ENCODE data around the gene CD93.

Gene CD93

DNA sequence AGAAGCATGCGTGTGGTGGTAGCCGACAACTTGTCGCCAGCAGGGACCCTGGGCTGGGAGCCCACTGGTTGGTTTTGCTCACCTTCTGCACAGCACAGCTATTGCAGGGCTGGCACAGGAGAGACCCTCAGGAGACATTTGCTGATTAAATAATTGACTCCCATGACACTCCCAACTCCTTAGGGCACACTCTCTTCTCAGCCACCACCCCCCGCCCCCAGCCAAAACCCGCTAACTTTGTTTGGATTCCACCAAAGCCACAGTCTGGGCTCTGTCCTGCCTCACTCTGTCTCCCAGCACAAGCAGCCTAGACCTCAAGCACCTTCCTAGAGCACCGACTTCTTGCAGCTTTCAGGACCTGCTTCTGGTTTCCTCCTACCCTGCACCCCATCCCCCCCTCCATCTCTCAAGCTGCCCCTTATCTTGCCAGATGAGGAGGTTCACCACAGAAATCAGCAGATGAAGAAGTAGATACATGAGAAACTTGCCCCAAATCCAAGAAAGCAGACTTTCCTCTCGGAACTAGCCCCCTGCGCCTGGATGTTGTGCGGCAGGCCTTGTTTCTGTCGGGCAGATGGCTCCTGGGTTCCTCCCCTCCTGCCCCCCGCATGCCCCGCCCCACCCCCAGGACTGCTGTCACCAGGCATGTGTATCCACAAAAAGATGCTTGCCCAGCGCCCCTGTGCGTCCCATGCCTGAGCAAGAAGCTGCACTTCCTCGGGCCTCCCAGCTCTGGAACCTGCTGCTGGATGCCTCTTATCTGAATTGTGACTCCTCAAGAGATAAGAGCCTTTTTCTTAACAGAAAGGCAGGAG lies 35.0 kb upstream of the CD93 start:
- DNase-seq (ENCODE audit: low read depth in 3 of 3), result no peak

DNA sequence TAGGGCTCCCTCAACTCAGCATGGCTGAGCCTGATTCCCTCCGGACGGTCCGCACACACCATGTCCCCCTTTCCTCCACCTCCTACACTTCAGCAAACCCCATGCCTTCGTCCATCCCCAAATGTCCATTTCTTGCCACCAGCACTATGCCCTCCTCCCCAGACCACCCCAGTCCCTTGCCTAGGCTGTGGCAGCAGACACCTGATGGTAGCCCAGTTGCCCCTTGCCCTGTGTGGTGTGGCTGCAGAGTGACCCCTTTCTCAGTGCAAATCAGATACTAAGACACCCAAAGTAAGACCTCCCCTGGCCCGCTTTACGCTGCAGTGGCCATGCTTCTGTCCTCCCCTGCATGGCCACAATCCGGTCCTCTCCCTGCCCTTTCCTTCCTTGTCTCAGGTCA lies 34.1 kb upstream of the CD93 start:
- no peak for DNase-seq (ENCODE audit: low read depth in 3 of 3)

DNA sequence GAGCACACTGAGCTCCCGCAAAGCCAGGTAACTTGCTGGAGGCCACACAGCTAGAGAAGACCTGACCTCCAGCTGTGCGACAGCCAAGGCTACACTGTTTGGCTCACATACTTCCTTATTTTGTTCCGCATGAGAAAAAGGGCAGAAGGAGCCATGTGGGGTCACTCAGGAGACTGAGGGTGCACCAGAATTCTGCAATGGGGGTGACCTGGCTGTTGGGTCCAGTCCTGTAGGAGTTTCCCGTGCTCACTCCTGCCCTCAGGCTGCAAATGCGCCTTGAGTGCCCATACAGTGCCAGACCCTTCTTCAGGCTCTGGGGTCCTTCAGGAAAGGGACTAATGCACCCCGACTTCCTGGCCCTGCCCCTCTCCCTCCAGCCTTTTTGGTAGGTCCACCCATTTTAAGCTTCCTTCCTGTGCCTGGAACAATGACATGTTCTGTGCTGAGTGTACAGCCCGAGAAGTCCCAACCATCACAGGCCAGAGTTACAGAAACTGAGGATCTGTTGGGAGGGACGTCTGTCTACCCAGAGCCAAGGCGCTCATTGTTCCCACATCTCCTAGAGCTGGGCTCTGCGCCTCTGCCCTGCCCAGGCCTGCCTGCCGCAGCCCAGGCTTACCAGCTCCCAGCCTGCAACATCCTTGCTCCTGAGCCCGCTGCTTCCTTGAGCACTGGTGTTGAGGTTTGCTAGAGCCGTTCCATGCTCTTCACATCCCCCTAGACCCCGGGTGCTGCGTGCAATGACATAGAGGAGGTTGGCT lies 33.5 kb upstream of the CD93 start:
- DNase-seq (ENCODE audit: low read depth in 3 of 3), result no peak

DNA sequence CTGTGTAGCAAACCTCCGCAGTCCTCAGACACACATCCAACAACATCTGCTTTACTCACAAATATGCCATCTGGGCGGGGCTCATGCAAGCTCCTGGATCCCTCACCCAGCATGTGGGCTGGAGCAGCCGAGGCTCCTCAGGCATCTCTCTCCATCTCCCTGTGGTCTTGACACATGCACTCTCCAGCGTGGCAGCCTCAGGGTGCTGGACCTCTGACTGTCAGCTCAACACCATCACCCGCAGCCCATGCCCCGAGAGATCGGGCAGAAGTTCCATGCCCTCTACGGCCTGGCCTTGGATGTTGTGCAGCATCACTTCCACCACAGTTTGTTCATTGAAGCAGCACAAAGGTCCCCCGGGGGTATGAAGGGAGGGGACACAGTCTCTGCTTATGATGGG lies 32.6 kb upstream of the CD93 start:
- no peak for DNase-seq (ENCODE audit: low read depth in 3 of 3)

DNA sequence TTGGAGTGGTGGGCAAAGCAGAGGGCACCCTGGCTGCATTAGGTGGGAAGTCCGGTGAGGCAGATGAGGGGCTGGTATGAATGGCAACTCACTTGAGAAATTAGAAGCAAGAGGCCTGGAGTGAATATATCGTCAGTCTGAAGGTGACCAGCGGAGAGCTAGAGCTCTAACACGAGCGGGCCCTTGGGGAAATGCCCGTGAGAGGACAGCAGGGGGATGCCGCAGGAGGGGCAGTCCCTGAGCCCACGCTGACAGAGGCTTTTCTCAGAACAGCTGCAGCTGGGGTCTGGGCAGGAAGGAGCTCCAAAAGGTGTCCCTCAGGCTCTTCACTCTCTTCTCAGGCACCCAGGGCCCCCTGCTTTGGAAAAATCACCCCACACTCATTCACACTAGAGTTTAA lies 32.0 kb upstream of the CD93 start:
- no peak for DNase-seq (ENCODE audit: low read depth in 3 of 3)

DNA sequence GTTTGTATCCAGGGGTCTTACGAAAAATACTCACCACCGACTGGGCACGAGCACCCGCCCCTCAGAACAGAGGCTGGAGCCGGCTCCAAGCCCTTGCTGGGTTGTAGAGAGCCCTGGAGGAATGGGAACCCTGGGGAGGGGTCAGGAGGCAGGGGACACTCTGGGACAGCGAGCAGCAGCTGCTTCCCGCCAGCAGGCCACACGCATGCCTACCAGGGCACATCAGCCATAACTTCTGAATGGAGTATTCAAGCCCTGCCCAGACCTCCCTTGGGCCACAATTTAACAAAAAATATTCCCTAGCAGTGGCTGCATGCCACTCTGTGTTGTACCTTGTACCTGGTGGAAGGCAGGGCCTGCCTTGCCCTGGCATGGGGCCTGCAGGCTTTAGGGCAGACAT lies 31.6 kb upstream of the CD93 start:
- no peak for DNase-seq (ENCODE audit: low read depth in 3 of 3)

DNA sequence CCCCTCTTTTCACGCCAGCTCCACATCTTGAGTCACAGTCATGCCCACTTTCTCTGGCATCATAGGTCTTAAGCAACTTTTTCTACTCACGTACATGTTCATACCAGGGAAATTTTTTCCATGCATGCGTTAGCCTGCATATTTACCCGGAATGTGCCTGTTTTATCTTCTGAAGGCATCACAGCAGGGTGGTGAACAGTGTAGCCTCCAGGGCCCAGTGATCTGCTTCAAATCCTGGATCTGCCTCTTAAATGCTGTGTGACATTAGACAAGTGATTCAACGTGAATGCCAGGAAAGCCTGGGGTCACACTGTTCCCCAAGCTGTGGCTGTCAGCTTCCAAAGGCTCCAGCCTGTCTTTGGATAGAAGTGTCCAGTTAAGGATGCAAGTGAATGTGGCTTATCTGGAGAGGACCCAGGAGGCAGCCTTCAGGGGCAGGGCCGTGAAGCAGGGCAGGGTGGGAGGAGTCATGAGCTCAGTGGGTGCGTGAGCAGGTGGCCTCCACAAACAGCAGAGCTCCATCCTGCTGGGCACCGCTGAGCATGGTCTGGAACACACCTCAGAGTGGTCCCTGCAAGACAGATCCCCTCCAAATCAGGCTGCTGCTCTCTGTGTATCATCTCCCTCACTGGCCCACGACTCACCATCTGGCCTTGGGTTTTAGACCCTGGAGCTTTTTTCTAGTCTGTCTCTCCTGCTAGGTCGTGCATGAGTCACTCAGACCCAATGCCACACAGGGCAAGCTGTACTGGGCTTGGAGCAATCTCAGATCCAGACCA lies 30.4 kb upstream of the CD93 start:
- no peak for DNase-seq (ENCODE audit: low read depth in 3 of 3)

DNA sequence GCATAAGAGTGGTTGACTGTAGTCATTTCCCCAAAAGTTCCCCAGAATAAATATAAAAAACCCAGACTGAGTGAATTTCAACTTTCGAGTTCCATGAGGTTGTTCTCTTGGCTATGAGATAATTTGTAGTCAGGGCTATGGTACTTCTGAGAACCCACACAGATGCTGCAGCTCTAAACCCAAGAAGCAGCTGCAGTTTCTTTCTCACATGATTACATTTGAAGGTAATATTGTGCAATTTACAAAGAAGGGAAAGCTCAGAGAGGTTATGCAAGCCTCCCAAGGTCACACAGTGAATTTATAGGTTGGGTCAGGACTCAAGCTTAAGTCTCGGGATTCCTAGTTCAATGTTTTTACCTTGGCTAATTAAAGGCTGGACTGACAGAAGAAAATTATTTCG lies 29.7 kb upstream of the CD93 start:
- DNase-seq (ENCODE audit: low read depth in 3 of 3), result no peak

DNA sequence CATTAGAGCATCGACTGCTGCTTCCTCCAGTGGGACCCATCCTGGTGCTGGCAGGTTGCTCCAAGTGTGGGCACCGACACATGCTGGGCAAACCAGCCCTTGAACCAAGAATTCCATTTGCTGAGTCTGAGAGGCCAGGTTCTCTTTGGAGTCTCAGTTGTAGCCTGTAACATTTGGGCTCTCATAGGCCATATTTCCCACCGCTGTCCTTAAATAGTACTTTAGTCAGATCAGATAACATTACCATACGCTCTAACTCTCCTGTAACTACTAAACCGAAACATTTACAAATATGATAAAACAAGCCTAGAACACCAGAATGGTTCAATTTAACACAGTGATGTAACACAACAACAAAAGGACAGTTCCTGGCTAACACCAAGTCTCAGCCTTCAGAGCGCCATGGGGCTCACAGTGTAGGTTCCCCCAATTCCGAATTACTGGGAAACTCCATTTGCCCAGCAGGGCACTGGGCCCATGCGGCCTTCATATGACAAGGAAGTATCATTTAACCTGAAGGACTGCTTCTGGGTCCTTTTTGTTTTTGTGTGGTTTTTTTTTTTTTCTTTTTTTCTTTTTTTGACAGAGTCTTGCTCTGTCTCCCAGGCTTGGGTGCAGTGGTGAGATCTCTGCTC lies 28.4 kb upstream of the CD93 start:
- DNase-seq (ENCODE audit: low read depth in 3 of 3), result no peak

DNA sequence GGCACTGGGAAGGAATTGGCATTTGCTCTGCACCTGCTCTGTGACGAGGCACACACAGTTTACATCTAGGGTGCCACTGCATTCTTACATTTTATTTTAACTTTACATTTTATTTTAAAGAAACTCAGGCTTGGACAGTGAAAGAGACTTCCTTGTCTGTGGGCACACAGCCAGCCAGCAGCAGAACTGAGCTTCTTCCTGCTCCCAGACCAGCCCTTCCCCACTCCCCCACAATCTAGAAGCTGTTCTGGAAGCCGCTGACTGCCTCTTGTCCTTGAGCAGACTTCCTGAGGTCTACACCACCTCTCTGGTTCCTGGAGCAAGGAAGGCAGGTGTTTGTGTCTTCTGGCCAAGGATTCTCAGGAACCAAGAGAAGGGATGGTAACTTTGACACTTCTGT lies 27.9 kb upstream of the CD93 start:
- no peak for DNase-seq (ENCODE audit: low read depth in 3 of 3)

DNA sequence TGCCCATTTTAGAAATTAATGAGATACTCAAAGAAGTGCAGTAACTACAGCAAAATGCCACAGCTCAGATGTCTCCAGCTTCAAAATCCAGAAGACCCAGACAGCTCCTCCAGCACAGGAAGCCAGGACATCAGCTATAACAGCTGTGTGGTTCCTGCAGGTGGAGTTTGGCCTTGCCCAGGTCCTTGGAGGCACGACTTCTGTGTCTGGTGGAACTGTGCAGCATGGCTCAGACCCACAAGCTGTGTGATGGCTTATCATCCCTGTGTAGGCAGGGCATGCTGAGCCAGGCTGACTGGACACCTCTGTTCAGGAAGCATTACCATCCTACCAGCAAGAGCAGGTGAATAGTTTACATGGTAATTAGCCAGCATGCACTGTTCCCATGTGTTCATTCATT lies 26.5 kb upstream of the CD93 start:
- no peak for DNase-seq (ENCODE audit: low read depth in 3 of 3)

DNA sequence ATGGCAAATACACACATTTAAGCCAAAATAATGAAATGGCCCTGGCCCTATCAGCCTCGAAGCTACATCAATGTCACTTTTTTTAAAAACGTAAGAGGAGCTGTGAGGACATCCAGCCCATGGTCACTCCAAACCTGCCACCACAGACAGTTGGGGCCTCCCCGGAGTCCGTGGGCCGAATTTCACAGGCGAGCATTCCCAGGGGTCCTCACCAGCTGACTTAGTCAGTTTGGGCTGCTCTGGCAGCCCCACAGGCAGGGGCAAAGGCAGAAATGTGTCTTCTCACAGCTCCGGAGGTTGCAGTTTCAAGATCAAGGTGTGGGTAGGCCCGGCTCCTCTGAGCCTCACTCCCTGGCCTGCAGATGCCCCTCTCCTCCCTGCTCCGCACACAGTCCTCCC lies 25.8 kb upstream of the CD93 start:
- DNase-seq (ENCODE audit: low read depth in 3 of 3), result no peak

DNA sequence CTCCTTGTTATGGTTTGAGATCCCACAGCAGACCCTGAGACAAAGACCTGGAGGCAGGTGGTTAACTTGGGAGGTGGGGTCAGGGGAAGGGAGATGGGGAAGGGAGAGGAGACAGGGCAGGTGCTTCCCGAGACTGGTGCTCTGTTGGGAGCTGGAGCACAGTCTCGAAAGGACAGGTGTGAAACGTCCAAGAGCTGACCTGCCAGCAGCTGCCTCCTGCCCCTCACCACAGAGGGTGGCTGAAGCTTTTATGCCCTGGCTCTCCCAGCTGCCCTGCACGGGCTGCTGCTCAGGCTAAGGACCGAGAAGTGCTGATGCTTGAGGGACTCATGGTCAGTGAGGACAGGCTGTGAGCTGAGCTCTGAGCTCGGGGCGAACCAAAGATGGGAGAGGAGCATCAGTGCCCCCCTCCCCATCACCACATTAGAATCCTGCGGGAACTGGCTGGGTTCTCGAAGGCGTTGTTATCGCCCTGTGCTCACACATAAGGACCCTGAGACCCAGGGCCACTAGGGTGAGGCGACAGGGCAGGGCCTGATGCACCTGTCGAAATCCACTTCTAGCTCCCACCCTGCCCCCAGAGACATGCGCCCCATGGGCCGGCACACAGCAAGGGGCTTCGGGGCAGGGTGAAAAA lies 25.3 kb upstream of the CD93 start:
- no peak for DNase-seq (ENCODE audit: low read depth in 3 of 3)

DNA sequence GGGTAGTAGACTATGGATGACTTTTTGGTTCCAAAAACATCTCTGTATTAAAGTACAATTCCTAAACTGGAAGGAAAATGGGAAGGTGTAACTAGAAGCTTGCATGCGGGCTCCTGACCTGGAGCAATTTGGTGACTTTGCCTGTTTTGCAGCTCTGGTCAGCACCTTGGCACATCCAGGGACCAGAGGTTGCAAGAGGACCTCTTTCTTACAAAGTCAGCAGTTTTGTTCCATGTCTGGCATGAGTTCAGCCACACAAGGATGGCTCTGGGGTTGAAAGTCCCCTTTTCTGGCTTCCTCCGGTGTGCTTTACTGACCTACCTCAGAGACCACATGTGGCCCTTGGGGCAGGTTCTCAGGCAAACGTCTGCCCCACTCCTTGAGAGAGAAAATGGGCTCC lies 22.7 kb upstream of the CD93 start:
- no peak for DNase-seq (ENCODE audit: low read depth in 3 of 3)

DNA sequence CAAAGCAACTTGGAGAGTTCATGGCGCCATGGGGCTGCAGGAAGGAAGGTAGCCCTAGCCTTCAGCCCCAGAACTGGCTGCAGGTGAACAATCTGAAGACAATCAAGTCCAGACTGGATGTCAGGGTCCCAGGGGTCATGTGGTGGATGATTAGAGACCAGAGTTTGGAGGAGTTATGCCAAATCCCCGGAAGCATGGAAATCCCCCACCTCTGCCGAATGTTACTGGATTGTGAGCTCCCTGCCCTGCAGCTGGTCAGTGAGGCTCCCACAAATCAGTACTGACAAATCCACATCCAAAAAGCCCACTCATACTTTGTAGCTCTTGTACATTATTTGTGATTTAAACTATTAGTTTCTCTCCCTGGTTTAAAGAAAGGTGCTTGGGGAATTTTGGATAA lies 21.3 kb upstream of the CD93 start:
- DNase-seq (ENCODE audit: low read depth in 3 of 3), result no peak

DNA sequence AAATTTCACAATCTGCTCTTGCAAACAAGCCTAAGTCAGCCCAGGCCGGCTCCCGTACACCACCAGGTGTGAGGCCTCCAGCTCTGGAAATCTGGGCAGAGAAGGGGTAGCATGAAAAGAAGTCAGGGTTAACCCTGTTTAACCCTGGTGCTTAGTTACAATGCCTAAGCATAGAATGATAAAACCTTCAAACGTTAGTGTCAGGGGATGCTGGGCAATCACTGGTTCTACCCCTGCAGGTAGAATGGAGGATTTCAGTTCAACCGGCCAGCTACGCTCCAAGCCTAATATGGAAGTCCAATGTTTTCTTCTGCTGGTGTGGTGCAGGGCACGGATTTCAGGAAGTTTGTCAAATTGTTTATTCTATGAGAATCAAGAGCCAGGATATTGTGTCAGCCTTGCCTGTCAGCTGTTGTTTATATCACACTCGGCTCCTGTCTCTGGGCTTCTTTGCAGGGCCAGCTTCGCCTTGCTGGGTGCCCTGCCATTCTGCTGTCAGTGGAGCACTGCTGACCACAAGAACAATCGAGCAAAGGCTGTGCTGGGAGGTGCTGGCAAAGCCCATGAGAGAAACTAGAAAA lies 20.2 kb upstream of the CD93 start:
- no peak for DNase-seq (ENCODE audit: low read depth in 3 of 3)

DNA sequence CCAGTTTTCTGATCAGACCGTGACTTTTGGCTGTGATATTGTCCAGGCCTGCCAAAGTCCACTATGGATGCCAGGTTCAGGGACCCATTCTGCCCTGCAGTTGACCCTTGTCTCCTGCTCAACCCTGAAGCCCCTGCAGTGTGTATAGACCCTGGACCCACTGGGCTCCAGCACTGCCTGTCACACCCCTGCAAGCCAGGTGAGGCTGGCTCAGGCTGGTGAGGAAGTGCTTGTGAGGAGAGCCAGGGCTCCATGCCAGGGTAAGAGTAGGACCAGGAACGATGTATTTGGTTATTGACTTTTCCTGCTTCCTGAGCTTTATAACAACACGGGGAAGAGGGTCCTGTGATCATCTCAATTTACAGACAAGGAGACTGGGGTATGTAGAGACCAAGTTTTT lies 19.1 kb upstream of the CD93 start:
- DNase-seq (ENCODE audit: low read depth in 3 of 3), result no peak

DNA sequence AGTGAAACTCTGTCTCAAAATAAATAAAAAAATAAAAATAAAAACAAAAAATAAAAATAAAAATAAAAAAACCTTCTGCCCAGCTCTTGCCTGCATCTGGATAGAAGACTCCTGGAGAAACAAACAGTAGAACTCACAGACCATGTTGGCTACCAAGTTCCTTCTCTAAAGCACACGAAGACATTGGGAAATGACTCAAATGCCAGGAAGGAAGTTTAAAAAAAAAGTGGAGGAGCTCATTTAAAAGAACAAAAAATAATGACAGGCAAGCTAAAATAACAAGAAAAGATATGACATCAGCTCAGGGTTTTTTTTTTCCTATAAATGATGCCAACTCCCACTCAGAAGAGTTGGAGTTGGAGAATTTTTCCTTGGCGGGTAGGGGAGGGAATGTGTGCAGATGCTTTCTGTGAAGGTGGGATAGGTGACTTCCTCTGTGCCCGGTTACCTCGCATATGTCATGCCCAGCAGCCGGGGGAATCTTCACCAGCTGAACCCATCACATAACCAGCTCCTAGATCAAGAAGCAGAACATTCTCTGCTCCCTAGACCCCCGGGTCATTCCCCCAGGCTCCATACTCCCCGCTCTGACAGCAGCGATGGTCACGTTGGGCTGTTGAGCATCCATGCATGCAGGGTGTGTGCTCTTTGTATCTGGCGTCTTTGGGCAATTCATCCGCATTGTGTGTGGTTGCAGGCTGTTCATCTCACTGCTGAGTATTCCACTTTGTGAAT lies 17.3 kb upstream of the CD93 start:
- no peak for DNase-seq (ENCODE audit: low read depth in 3 of 3)

DNA sequence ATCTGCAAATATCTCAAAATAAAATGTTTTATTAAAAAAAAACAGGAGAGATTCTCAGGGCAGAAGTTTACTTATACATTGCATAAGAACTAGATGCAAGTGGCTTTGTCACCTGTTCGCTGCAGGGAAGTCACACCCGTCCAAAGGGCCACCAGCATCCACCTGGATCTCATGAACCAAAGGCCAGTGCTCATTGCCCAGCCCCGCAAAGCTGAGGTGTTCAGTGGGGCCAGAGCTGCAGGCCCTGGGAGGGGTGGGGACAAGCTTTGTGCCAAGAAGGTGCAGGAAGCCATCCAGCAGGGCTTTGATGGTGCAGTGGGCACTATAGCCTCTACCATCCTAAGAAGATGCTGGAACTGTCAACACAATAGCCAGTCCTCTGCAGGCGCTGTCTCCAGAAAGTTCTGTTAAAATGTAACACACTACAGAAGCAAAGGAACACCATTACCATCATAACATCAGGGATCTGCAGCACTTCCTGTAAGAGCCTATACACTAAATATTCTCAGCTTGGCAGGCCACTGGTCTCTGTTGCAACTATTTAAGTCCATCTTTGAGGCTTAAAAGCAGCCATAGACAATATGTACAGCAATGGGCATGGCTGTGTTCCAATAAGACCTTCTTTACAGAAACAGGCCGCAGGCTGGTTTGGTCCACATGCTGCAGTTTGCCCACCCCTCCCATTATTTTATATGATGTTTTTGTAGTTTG lies 15.7 kb upstream of the CD93 start:
- DNase-seq (ENCODE audit: low read depth in 3 of 3), result no peak

DNA sequence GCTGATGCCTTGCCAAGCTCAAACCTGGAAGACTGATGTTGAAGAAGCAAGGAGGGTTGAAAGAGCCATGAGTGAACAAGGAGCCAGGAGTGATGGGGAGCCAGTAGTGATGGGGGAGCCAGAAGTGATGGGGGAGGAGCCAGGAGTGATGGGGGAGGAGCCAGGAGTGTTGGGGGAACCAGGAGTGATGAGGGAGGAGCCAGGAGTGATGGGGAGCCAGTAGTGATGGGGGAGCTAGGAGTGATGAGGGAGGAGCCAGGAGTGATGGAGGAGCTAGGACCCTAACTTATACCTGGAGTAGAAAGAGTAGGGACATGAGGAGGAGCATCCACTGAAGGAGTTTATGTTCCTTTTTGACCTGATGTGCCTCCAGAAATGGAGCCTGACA lies 14.6 kb upstream of the CD93 start:
- no peak for DNase-seq (ENCODE audit: low read depth in 3 of 3)
